ENCODE results near the gene TBRG1.

DNA sequence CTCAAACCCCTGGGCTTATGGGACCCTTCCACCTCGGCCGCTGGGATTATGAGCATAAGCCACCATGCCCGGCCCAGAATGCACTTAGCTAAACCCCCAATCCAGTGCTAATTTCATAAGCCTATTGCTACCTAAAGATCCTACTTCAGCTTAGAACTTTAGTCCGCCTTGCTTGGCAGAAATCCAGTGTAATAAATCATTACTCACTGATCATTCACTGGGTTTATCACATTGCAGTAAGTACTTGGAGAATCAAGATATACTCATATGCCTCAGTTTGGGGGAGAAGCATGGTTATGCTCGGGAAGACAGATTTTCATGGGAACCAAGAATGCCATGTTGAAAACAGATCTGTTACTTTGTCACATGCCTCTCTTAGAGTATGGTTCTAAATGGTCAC is 3.8 kb upstream of the TBRG1 start:
- TF ChIP-seq, protein P1, sequence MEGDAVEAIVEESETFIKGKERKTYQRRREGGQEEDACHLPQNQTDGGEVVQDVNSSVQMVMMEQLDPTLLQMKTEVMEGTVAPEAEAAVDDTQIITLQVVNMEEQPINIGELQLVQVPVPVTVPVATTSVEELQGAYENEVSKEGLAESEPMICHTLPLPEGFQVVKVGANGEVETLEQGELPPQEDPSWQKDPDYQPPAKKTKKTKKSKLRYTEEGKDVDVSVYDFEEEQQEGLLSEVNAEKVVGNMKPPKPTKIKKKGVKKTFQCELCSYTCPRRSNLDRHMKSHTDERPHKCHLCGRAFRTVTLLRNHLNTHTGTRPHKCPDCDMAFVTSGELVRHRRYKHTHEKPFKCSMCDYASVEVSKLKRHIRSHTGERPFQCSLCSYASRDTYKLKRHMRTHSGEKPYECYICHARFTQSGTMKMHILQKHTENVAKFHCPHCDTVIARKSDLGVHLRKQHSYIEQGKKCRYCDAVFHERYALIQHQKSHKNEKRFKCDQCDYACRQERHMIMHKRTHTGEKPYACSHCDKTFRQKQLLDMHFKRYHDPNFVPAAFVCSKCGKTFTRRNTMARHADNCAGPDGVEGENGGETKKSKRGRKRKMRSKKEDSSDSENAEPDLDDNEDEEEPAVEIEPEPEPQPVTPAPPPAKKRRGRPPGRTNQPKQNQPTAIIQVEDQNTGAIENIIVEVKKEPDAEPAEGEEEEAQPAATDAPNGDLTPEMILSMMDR (IDR thresholded peaks at IDR 0.05), result no peak
- TF ChIP-seq, protein P2, sequence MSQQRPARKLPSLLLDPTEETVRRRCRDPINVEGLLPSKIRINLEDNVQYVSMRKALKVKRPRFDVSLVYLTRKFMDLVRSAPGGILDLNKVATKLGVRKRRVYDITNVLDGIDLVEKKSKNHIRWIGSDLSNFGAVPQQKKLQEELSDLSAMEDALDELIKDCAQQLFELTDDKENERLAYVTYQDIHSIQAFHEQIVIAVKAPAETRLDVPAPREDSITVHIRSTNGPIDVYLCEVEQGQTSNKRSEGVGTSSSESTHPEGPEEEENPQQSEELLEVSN (IDR thresholded peaks at IDR 0.05; ENCODE audit: borderline replicate concordance, low read depth), result no peak
- no peak for TF ChIP-seq BHLHE40 (IDR thresholded peaks at IDR 0.05; ENCODE audit: low read depth, low read length)
- no peak for TF ChIP-seq CEBPB (IDR thresholded peaks at IDR 0.05)
- TF ChIP-seq, protein P3, sequence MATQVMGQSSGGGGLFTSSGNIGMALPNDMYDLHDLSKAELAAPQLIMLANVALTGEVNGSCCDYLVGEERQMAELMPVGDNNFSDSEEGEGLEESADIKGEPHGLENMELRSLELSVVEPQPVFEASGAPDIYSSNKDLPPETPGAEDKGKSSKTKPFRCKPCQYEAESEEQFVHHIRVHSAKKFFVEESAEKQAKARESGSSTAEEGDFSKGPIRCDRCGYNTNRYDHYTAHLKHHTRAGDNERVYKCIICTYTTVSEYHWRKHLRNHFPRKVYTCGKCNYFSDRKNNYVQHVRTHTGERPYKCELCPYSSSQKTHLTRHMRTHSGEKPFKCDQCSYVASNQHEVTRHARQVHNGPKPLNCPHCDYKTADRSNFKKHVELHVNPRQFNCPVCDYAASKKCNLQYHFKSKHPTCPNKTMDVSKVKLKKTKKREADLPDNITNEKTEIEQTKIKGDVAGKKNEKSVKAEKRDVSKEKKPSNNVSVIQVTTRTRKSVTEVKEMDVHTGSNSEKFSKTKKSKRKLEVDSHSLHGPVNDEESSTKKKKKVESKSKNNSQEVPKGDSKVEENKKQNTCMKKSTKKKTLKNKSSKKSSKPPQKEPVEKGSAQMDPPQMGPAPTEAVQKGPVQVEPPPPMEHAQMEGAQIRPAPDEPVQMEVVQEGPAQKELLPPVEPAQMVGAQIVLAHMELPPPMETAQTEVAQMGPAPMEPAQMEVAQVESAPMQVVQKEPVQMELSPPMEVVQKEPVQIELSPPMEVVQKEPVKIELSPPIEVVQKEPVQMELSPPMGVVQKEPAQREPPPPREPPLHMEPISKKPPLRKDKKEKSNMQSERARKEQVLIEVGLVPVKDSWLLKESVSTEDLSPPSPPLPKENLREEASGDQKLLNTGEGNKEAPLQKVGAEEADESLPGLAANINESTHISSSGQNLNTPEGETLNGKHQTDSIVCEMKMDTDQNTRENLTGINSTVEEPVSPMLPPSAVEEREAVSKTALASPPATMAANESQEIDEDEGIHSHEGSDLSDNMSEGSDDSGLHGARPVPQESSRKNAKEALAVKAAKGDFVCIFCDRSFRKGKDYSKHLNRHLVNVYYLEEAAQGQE (IDR thresholded peaks at IDR 0.05), result no peak
- no peak for TF ChIP-seq POLR2A (IDR thresholded peaks at IDR 0.05; ENCODE audit: low read length)
- no peak for TF ChIP-seq RARB (CRISPR knock-in tag; IDR thresholded peaks at IDR 0.05)
- TF ChIP-seq, protein P4, sequence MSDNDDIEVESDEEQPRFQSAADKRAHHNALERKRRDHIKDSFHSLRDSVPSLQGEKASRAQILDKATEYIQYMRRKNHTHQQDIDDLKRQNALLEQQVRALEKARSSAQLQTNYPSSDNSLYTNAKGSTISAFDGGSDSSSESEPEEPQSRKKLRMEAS (IDR thresholded peaks at IDR 0.05), result no peak
- no peak for TF ChIP-seq CHD2 (IDR thresholded peaks at IDR 0.05; ENCODE audit: low read length, partially characterized antibody)

Data from A549 (cell line).